Measurements from ENCODE around the gene NUPR2.
"Not testable (repeated sequence)": the region's sequence is repeated elsewhere in the genome, so short reads cannot be mapped to it uniquely, and the experiment has no call there.

NUPR2 gene

GRCh38 chr7:56083150-56083785, 32.9 kb downstream of the NUPR2 start:
- no peak for DNase-seq

GRCh38 chr7:56081626-56082340, 34.4 kb downstream of the NUPR2 start:
- DNase-seq = no peak

GRCh38 chr7:56080726-56081435, 35.3 kb downstream of the NUPR2 start:
- DNase-seq = not testable (repeated sequence)

GRCh38 chr7:56079450-56080185, 36.6 kb downstream of the NUPR2 start:
- DNase-seq = no peak

- DNase-seq = no peak
Measured at GRCh38 chr7:56078196-56078595, 38.0 kb downstream of the NUPR2 start.

GRCh38 chr7:56077681-56078080, 38.5 kb downstream of the NUPR2 start:
- no peak for DNase-seq

- DNase-seq = no peak
Measured at GRCh38 chr7:56074371-56074791, 41.8 kb downstream of the NUPR2 start.

- not testable (repeated sequence) for DNase-seq
Measured at GRCh38 chr7:56066376-56066775, 49.8 kb downstream of the NUPR2 start.

Measured in SIG-M5 (cell line).